ENCODE results near the gene MACF1. TPM values are rescaled to one million over a fixed set of nuclear protein-coding genes. Genes with fewer than 3 reads are reported as not detected.

MACF1 gene
- total and polyA plus RNA-seq, 2 donors, result 93.2 to 124 TPM

DNA sequence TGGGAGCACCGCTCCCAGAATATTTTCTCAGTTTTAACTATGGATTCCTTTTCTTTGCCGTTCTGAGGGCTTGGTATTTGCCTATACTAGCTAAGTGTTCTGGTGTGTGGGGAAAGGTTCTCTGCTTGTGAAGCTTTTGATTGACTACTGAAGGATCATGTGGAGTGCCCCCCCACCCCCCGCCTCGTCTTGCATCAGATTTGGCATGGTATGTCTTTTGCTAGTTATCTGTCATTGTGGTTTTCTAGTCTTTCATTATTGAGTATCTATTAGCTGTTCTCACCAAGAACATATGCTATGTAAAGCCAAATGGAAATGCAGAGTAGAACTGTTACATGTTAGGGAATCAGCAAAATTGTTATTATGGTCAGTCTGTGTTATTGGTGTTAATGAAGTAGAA, 58.3 kb downstream of the MACF1 start:
- H3K27ac ChIP-seq (ENCODE audit: low read depth in 1 of 2, low read length in 1 of 2), result no peak overlapping the region
- no peak for DNase-seq (ENCODE audit: low read depth in 6 of 9, low spot score in 9 of 9)
- H3K4me3 ChIP-seq (ENCODE audit: low read length in 2 of 2), result no peak overlapping the region
- peaks cover 15 to 22% of the 10 kb centered on the region in 2 donors for H3K36me3 ChIP-seq (ENCODE audit: control insufficient read depth in 2 of 2, insufficient read depth in 2 of 2, low read length in 1 of 2)
- no peaks in the 10 kb centered on the region for H3K9me3 ChIP-seq (ENCODE audit: control insufficient read depth in 2 of 2, insufficient read depth in 1 of 2, low read length in 1 of 2)
- WGBS, result 90% methylated on average over 4 of the region's 4 CpGs
- peaks cover 0 to 3% of the 10 kb centered on the region in 2 donors for H3K4me1 ChIP-seq (ENCODE audit: control insufficient read depth in 2 of 2, insufficient read depth in 2 of 2, low read length in 2 of 2)
- H3K27me3 ChIP-seq (ENCODE audit: control insufficient read depth in 2 of 2, insufficient read depth in 1 of 2, low read length in 1 of 2), result no peaks in the 10 kb centered on the region

GRCh38 chr1:39266269-39266668, 61.8 kb downstream of the MACF1 start:
- Histone ChIP-seq H3K27me3 (ENCODE audit: control insufficient read depth in 2 of 2, insufficient read depth in 1 of 2, low read length in 1 of 2) (no peaks in the 10 kb centered on the region), H3K27ac (ENCODE audit: low read depth in 1 of 2, low read length in 1 of 2) (no peak overlapping the region), H3K9me3 (ENCODE audit: control insufficient read depth in 2 of 2, insufficient read depth in 1 of 2, low read length in 1 of 2) (no peaks in the 10 kb centered on the region), H3K36me3 (ENCODE audit: control insufficient read depth in 2 of 2, insufficient read depth in 2 of 2, low read length in 1 of 2) (peaks cover 7% of the 10 kb centered on the region in 2 donors), H3K4me3 (ENCODE audit: low read length in 2 of 2) (no peak overlapping the region), H3K4me1 (ENCODE audit: control insufficient read depth in 2 of 2, insufficient read depth in 2 of 2, low read length in 2 of 2) (peaks cover 3 to 26% of the 10 kb centered on the region in 2 donors)
- DNase-seq (ENCODE audit: low read depth in 6 of 9, low spot score in 9 of 9), result peak in 2 of 9 donors; percentile 25 to 44
- 27% methylated on average over 1 of the region's 1 CpG for WGBS

- H3K27ac ChIP-seq (ENCODE audit: low read depth in 1 of 2, low read length in 1 of 2), result no peak overlapping the region
- H3K4me3 ChIP-seq (ENCODE audit: low read length in 2 of 2), result no peak overlapping the region
- 88% methylated on average over 1 of the region's 1 CpG for WGBS
- peaks cover 3 to 26% of the 10 kb centered on the region in 2 donors for H3K4me1 ChIP-seq (ENCODE audit: control insufficient read depth in 2 of 2, insufficient read depth in 2 of 2, low read length in 2 of 2)
- peaks cover 7% of the 10 kb centered on the region in 2 donors for H3K36me3 ChIP-seq (ENCODE audit: control insufficient read depth in 2 of 2, insufficient read depth in 2 of 2, low read length in 1 of 2)
- no peaks in the 10 kb centered on the region for H3K27me3 ChIP-seq (ENCODE audit: control insufficient read depth in 2 of 2, insufficient read depth in 1 of 2, low read length in 1 of 2)
- no peaks in the 10 kb centered on the region for H3K9me3 ChIP-seq (ENCODE audit: control insufficient read depth in 2 of 2, insufficient read depth in 1 of 2, low read length in 1 of 2)
- DNase-seq (ENCODE audit: low read depth in 6 of 9, low spot score in 9 of 9), result no peak
These were observed 62.3 kb downstream of the MACF1 start for GRCh38 chr1:39266792-39267191.

GRCh38 chr1:39268112-39268581, 63.7 kb downstream of the MACF1 start:
- H3K27ac ChIP-seq (ENCODE audit: low read depth in 1 of 2, low read length in 1 of 2), result peak overlapping the region in 1 of 2 donors; percentile 48

GRCh38 chr1:39268906-39269305, 64.4 kb downstream of the MACF1 start:
- WGBS, result 93% methylated on average over 8 of the region's 8 CpGs
- H3K4me1 ChIP-seq (ENCODE audit: control insufficient read depth in 2 of 2, insufficient read depth in 2 of 2, low read length in 2 of 2), result peaks cover 3 to 28% of the 10 kb centered on the region in 2 donors
- H3K4me3 ChIP-seq (ENCODE audit: low read length in 2 of 2), result no peak overlapping the region
- peak overlapping the region in 1 of 2 donors; percentile 48 for H3K27ac ChIP-seq (ENCODE audit: low read depth in 1 of 2, low read length in 1 of 2)
- no peaks in the 10 kb centered on the region for H3K9me3 ChIP-seq (ENCODE audit: control insufficient read depth in 2 of 2, insufficient read depth in 1 of 2, low read length in 1 of 2)
- H3K36me3 ChIP-seq (ENCODE audit: control insufficient read depth in 2 of 2, insufficient read depth in 2 of 2, low read length in 1 of 2), result peaks cover 7 to 10% of the 10 kb centered on the region in 2 donors
- no peak for DNase-seq (ENCODE audit: low read depth in 6 of 9, low spot score in 9 of 9)
- no peaks in the 10 kb centered on the region for H3K27me3 ChIP-seq (ENCODE audit: control insufficient read depth in 2 of 2, insufficient read depth in 1 of 2, low read length in 1 of 2)

More at GRCh38 chr1:39268112-39268581, 63.7 kb downstream of the MACF1 start:
- peaks cover 7 to 10% of the 10 kb centered on the region in 2 donors for H3K36me3 ChIP-seq (ENCODE audit: control insufficient read depth in 2 of 2, insufficient read depth in 2 of 2, low read length in 1 of 2)
- no peaks in the 10 kb centered on the region for H3K9me3 ChIP-seq (ENCODE audit: control insufficient read depth in 2 of 2, insufficient read depth in 1 of 2, low read length in 1 of 2)
- peaks cover 3 to 28% of the 10 kb centered on the region in 2 donors for H3K4me1 ChIP-seq (ENCODE audit: control insufficient read depth in 2 of 2, insufficient read depth in 2 of 2, low read length in 2 of 2)
- peak overlapping the region in 1 of 2 donors; percentile 10 for H3K4me3 ChIP-seq (ENCODE audit: low read length in 2 of 2)
- H3K27me3 ChIP-seq (ENCODE audit: control insufficient read depth in 2 of 2, insufficient read depth in 1 of 2, low read length in 1 of 2), result no peaks in the 10 kb centered on the region
- DNase-seq (ENCODE audit: low read depth in 6 of 9, low spot score in 9 of 9), result peak in 6 of 9 donors; percentile 11 to 70 (median 32)
- WGBS, result 55% methylated on average over 8 of the region's 8 CpGs

DNA sequence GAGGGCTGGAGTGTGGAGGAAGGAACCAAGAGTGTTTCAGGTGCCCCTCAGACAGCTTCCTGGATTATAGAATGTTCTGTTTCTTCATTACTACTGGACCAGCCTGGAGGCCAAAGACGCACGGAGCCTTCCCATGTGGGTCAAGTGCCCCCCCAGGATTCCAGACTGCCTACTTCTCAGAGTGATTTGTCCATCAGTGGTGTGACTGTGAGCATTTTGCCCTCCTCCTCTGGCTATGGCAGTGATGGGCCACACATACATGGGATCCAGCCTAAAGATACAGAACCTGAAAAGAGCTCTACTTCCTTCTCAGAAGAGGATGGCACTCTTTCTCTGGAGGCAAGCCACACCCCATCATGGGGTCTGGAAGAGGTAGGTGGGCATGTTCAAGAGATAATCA, 64.9 kb downstream of the MACF1 start:
- no peaks in the 10 kb centered on the region for H3K9me3 ChIP-seq (ENCODE audit: control insufficient read depth in 2 of 2, insufficient read depth in 1 of 2, low read length in 1 of 2)
- H3K36me3 ChIP-seq (ENCODE audit: control insufficient read depth in 2 of 2, insufficient read depth in 2 of 2, low read length in 1 of 2), result peaks cover 7 to 10% of the 10 kb centered on the region in 2 donors
- no peak for DNase-seq (ENCODE audit: low read depth in 6 of 9, low spot score in 9 of 9)
- peaks cover 3 to 28% of the 10 kb centered on the region in 2 donors for H3K4me1 ChIP-seq (ENCODE audit: control insufficient read depth in 2 of 2, insufficient read depth in 2 of 2, low read length in 2 of 2)
- peak overlapping the region in 1 of 2 donors; percentile 65 for H3K27ac ChIP-seq (ENCODE audit: low read depth in 1 of 2, low read length in 1 of 2)
- WGBS, result over 99% methylated on average over 2 of the region's 2 CpGs
- H3K4me3 ChIP-seq (ENCODE audit: low read length in 2 of 2), result no peak overlapping the region
- no peaks in the 10 kb centered on the region for H3K27me3 ChIP-seq (ENCODE audit: control insufficient read depth in 2 of 2, insufficient read depth in 1 of 2, low read length in 1 of 2)

DNA sequence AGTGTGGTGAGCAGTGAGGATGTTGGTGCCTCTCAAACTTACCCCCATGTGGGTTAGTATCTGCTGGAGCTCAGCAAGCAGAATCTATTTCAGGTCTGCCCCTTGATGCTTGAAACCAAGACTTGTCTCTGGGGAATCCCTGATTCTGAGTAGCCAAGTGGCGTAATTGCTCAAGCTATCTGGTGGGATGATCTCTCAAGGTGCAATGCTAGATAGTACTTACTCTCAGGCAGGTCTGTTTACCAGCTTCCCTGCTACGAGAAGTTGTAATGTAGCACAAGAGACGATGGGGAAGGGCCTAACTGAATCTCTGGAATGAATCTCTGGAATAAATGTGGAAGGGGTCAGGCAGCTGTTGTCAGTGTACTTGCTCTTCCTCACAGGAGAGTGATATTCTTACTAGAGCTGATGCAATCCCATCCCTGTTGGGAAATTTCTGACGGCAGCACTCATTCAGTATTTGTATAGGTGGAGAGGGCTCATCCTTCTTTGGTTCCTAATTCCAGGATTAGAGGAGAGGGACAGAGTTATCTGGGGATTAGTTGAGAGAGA, 65.4 kb downstream of the MACF1 start:
- H3K27ac ChIP-seq (ENCODE audit: low read depth in 1 of 2, low read length in 1 of 2), result peak overlapping the region in 1 of 2 donors; percentile 65
- H3K4me3 ChIP-seq (ENCODE audit: low read length in 2 of 2), result no peak overlapping the region
- WGBS, result 89% methylated on average over 4 of the region's 4 CpGs

DNA sequence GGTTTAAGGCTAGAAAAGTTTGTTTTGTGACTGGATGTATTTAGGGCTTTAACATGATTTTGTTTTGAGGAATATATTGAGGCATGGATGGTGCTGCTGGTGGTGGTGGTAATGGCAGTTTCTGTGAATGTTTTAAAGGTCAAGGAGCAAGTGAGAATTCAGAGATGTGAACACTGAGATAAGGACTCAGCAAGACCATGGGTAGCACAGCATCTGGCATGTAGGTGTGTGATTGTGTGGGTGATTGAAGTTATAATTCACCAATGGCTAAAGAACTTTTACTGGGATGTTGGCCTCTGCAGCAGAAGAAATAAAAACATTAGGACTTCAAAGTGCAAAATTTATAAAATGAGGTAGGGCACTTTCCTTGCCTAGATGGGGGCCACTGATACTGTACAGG, 65.9 kb downstream of the MACF1 start:
- H3K9me3 ChIP-seq (ENCODE audit: control insufficient read depth in 2 of 2, insufficient read depth in 1 of 2, low read length in 1 of 2), result no peaks in the 10 kb centered on the region
- no peaks in the 10 kb centered on the region for H3K27me3 ChIP-seq (ENCODE audit: control insufficient read depth in 2 of 2, insufficient read depth in 1 of 2, low read length in 1 of 2)
- H3K4me3 ChIP-seq (ENCODE audit: low read length in 2 of 2), result no peak overlapping the region
- H3K27ac ChIP-seq (ENCODE audit: low read depth in 1 of 2, low read length in 1 of 2), result no peak overlapping the region
- H3K4me1 ChIP-seq (ENCODE audit: control insufficient read depth in 2 of 2, insufficient read depth in 2 of 2, low read length in 2 of 2), result peaks cover 3 to 28% of the 10 kb centered on the region in 2 donors
- DNase-seq (ENCODE audit: low read depth in 6 of 9, low spot score in 9 of 9), result no peak
- H3K36me3 ChIP-seq (ENCODE audit: control insufficient read depth in 2 of 2, insufficient read depth in 2 of 2, low read length in 1 of 2), result peaks cover 7 to 10% of the 10 kb centered on the region in 2 donors

More for the DNA sequence above, 65.4 kb downstream of the MACF1 start:
- peaks cover 7 to 10% of the 10 kb centered on the region in 2 donors for H3K36me3 ChIP-seq (ENCODE audit: control insufficient read depth in 2 of 2, insufficient read depth in 2 of 2, low read length in 1 of 2)
- H3K4me1 ChIP-seq (ENCODE audit: control insufficient read depth in 2 of 2, insufficient read depth in 2 of 2, low read length in 2 of 2), result peaks cover 3 to 28% of the 10 kb centered on the region in 2 donors
- H3K9me3 ChIP-seq (ENCODE audit: control insufficient read depth in 2 of 2, insufficient read depth in 1 of 2, low read length in 1 of 2), result no peaks in the 10 kb centered on the region
- DNase-seq (ENCODE audit: low read depth in 6 of 9, low spot score in 9 of 9), result peak in 1 of 9 donors; percentile 20
- H3K27me3 ChIP-seq (ENCODE audit: control insufficient read depth in 2 of 2, insufficient read depth in 1 of 2, low read length in 1 of 2), result no peaks in the 10 kb centered on the region

- H3K4me1 ChIP-seq (ENCODE audit: control insufficient read depth in 2 of 2, insufficient read depth in 2 of 2, low read length in 2 of 2), result peaks cover 3 to 28% of the 10 kb centered on the region in 2 donors
- peaks cover 7 to 10% of the 10 kb centered on the region in 2 donors for H3K36me3 ChIP-seq (ENCODE audit: control insufficient read depth in 2 of 2, insufficient read depth in 2 of 2, low read length in 1 of 2)
- 89% methylated on average over 3 of the region's 3 CpGs for WGBS
- H3K27ac ChIP-seq (ENCODE audit: low read depth in 1 of 2, low read length in 1 of 2), result peak overlapping the region in 1 of 2 donors; percentile 27
- no peaks in the 10 kb centered on the region for H3K27me3 ChIP-seq (ENCODE audit: control insufficient read depth in 2 of 2, insufficient read depth in 1 of 2, low read length in 1 of 2)
- DNase-seq (ENCODE audit: low read depth in 6 of 9, low spot score in 9 of 9), result no peak
- no peaks in the 10 kb centered on the region for H3K9me3 ChIP-seq (ENCODE audit: control insufficient read depth in 2 of 2, insufficient read depth in 1 of 2, low read length in 1 of 2)
- no peak overlapping the region for H3K4me3 ChIP-seq (ENCODE audit: low read length in 2 of 2)
These were observed 67.7 kb downstream of the MACF1 start for GRCh38 chr1:39272027-39272797.

Measured in thymus (tissue), 11 donors.